Thyroid gland (tissue), 4 donors: ENCODE measurements around the gene DMXL1.

ENCODE experiments used
- POLR2A ChIP-seq, 2 donors: fragments of 450-650 bp; IDR thresholded peaks; one replicate each; pipeline ENCODE4 v1.6.1; 2017; ENCODE audit warnings: antibody characterized with exemption in 2 of 2, mild to moderate bottlenecking in 2 of 2, moderate library complexity in 1 of 2
- TF ChIP-seq, protein P1 (sequence below), 6 experiments: fragments of 200-600 bp in 3 of 6; fragments of 450-650 bp in 3 of 6; sonication (generic) in 3 of 6; IDR thresholded peaks; one replicate each; pipeline ENCODE4 v1.5.1; 2016 to 2019; ENCODE audit warnings: antibody characterized with exemption in 6 of 6, mild to moderate bottlenecking in 2 of 6, inconsistent platforms in 1 of 6, moderate library complexity in 1 of 6

DNA sequence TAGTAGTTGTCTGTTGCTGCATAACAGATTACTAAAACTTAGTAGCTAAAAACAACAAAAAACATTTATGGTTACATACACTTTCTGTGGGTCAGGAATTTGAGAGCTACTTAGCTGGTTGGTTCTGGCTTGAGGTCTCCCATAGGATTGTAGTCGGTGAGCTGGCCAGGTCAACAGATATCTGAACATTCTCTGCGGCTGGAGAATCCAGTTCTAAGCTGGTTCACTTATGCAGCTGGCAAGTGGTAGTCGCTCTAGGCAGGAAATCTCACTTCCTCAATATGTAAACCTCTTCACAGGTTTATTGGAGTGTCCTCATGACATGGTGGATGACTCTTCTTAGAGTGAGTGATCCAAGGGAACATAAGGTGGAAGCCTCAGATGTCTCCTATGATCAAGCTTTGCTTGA lies 219.3 kb downstream of the DMXL1 start:
- TF ChIP-seq, protein P1, sequence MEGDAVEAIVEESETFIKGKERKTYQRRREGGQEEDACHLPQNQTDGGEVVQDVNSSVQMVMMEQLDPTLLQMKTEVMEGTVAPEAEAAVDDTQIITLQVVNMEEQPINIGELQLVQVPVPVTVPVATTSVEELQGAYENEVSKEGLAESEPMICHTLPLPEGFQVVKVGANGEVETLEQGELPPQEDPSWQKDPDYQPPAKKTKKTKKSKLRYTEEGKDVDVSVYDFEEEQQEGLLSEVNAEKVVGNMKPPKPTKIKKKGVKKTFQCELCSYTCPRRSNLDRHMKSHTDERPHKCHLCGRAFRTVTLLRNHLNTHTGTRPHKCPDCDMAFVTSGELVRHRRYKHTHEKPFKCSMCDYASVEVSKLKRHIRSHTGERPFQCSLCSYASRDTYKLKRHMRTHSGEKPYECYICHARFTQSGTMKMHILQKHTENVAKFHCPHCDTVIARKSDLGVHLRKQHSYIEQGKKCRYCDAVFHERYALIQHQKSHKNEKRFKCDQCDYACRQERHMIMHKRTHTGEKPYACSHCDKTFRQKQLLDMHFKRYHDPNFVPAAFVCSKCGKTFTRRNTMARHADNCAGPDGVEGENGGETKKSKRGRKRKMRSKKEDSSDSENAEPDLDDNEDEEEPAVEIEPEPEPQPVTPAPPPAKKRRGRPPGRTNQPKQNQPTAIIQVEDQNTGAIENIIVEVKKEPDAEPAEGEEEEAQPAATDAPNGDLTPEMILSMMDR (IDR thresholded peaks at IDR 0.05): no peak
- no peak for TF ChIP-seq POLR2A (IDR thresholded peaks at IDR 0.05)
